ENCODE results near the gene DUSP2.

Gene DUSP2

DNA sequence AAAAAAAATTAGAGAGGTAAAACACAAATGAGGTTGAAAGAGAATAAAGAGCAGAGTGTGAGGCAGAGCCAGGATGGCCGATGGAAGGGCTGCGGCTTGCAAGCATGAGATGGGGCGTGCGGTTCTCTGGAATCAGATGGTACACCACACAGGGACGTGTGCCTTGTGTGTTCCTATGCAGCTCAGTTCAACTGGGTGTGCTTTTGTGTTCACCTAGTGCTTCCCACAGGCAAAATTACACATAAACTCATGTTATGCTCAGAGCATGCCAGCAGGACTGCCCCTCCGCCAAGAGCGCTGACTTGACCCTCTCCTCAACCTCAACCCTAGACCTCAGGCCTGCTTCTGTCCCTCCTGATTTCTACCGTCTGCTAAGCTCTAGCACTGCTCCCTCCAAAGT, 38.9 kb upstream of the DUSP2 start:
- TF ChIP-seq, protein P1, sequence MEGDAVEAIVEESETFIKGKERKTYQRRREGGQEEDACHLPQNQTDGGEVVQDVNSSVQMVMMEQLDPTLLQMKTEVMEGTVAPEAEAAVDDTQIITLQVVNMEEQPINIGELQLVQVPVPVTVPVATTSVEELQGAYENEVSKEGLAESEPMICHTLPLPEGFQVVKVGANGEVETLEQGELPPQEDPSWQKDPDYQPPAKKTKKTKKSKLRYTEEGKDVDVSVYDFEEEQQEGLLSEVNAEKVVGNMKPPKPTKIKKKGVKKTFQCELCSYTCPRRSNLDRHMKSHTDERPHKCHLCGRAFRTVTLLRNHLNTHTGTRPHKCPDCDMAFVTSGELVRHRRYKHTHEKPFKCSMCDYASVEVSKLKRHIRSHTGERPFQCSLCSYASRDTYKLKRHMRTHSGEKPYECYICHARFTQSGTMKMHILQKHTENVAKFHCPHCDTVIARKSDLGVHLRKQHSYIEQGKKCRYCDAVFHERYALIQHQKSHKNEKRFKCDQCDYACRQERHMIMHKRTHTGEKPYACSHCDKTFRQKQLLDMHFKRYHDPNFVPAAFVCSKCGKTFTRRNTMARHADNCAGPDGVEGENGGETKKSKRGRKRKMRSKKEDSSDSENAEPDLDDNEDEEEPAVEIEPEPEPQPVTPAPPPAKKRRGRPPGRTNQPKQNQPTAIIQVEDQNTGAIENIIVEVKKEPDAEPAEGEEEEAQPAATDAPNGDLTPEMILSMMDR (IDR thresholded peaks at IDR 0.05; ENCODE audit: extremely low read depth, missing control alignments) = no peak

DNA sequence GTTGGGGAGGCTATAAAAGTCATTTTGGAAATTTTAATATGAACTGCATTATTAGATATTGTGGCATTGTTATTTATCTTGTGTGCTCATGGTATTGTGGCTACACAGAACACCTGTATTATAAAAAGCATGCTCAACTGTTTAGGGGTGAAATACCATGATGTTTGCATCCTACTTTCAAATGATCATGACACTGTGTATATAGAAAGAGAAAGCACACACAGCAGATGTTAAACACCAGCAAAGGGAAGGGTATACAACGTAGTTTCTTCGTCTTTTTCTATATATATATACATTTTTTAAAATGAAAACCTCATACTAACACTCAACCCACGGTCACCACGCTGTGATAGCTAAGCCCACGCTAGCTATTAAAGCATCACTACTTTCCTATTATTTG, 36.3 kb upstream of the DUSP2 start:
- peak; percentile 12 for DNase-seq (ENCODE audit: low spot score)
- TF ChIP-seq, protein P1 (IDR thresholded peaks at IDR 0.05; ENCODE audit: extremely low read depth, missing control alignments) = no peak

More for the DNA sequence above, 38.9 kb upstream of the DUSP2 start:
- DNase-seq (ENCODE audit: low spot score) = no peak

DNA sequence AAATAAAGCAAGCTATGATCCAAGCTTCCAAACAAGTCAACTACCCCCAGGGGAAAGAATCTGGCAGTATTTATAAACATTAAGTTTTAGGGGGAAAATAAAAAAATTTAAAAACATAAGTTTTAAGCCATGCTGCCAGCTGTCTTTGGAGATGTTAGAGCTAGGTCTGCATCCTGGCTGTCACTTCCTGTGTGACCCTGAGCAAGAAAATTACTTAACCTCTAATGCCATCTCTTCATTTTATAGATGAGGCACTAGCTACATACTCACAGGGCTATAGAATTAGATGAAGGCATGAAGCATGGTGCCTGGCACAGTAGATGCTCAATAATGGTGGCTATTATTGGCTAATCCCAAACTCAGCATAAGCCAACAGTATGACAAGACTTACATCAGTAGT, 35.3 kb upstream of the DUSP2 start:
- TF ChIP-seq, protein P1 (IDR thresholded peaks at IDR 0.05; ENCODE audit: extremely low read depth, missing control alignments) = no peak
- DNase-seq (ENCODE audit: low spot score) = no peak

DNA sequence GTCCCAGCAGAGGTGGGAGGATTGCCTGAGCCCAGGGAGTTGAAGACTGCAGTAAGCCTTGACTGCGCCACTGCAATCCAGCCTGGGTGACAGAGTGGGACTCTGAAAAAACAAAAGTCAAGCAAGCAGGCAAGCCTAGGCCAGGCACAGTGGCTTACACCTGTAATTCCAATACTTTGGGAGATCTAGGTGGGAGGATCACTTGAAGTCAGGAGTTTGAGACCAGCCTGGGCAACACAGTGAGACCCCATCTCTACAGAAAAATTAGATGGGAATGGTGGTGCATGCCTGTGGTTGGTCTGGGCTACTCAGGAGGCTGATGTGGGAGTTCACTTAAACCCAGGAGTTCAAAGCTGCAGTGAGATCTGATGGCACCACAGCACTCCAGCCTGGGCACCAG, 34.8 kb upstream of the DUSP2 start:
- TF ChIP-seq, protein P1 (IDR thresholded peaks at IDR 0.05; ENCODE audit: extremely low read depth, missing control alignments) = no peak
- no peak for DNase-seq (ENCODE audit: low spot score)

DNA sequence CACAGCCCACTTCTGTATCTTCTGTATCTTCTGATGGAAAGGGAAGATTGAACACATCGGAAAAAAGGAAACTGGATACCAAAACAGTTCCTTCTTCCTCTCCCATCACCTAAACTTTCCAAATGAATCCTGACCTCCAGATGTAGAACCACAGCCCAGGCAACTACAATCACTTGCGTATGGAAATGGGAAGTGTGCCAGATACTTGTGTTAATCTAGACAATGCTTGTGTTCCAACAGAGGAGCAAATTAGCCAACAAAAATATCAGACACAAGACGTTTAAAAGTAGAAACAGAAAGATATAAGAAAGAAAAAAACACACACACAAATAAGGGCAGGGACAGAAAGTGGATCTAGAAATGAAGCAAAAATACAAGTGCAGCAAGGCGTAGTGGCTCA, 31.4 kb upstream of the DUSP2 start:
- DNase-seq (ENCODE audit: low spot score) = no peak
- TF ChIP-seq, protein P1 (IDR thresholded peaks at IDR 0.05; ENCODE audit: extremely low read depth, missing control alignments) = no peak

DNA sequence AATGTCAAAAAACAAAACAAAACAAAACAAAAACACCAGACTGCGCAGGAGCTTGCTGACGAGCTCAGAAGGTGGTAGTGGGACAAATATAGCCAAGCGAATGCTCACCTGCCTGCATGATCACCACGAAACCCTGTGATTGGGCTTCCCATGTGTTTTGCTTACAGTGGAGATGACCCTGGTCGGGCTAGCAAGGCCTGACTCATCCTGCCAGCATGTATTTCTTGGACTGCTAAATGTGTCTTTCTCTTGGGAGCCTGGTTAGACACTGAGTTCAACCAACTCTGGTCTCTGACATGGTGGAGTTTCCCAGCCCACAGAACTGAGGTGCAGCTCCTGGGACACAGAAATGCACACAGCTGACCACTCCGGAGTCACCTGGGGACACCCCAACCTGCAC, 30.7 kb upstream of the DUSP2 start:
- no peak for DNase-seq (ENCODE audit: low spot score)
- TF ChIP-seq, protein P1 (IDR thresholded peaks at IDR 0.05; ENCODE audit: extremely low read depth, missing control alignments) = no peak

DNA sequence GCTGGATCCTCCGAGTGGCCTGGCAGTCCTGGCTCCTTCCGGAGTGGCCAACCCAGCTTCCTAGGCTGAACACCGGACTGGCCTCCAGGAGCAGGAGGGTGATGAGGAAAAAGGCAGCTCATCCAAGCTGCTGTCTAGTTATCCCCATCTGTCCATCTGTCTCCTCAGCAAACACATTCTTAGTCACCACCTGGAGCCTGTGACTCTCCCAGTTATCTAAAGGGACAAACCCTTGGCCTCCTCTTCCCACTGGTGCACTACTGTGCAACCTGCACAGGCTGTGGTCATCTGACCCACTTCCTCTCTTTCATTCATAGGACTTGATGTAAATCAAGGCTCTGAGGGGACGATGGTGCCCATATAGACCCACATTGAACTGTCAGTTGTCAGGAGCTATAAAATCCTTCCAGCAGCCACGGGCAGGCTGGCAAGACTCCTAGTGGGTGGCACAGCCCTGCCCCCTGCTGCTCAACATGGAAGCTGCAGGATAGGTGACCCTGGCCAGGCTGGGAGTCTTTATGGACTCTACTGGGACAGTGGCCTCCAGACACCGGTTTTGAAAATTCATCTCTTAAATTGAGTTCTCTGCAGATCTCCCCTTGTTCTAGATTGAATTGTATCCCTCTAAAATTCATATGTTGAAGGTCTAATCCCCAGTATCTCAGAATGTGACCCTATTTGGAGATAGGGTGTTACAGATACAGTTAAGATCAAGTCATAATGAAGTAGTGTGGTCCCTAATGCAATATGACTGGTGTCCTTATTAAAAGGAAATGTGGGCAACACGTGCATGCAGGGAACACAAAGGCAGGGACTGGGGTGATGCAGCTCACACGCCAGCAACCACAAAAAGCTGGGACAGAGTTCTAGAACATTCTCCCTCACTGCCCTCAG, 29.3 kb upstream of the DUSP2 start:
- peak; percentile 73 for DNase-seq (ENCODE audit: low spot score)
- TF ChIP-seq, protein P1 (IDR thresholded peaks at IDR 0.05; ENCODE audit: extremely low read depth, missing control alignments) = peak; percentile 89
